ENCODE measurements around the gene ZNF609.
"Not testable (repeated sequence)": the region's sequence is repeated elsewhere in the genome, so short reads cannot be mapped to it uniquely, and the experiment has no call there.

Gene ZNF609

DNA sequence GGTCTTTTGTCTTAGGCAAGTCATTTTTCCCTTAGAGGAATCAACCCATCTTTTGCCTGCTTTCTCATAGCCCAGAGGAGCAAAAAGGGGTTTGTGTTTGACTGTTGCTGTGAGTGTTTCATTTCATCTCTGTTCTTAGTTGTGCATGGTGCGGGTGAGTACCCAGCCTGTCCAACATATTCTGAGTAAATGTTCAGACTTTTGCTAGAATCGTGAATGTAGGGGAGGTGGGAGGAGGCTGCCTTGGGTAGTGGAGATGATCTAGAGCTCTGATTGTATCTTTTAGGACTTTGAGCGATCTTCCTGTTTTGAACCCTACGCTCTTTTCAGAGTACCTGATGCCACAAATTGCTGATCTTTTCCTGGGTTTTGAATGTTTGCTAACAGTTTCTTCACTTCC, 123.1 kb downstream of the ZNF609 start:
- Histone ChIP-seq H3K36me3 (ENCODE audit: insufficient read depth, insufficient read length, low read length) (no peaks in the 10 kb centered on the region), H3K4me3 (ENCODE audit: insufficient read length, low read depth) (no peak overlapping the region), H3K9ac (ENCODE audit: insufficient read length, low read depth) (no peak overlapping the region), H3K4me1 (ENCODE audit: insufficient read depth, insufficient read length) (no peaks in the 10 kb centered on the region), H3K9me3 (ENCODE audit: insufficient read depth, low read length) (peaks cover 16% of the 10 kb centered on the region; the same call in 1 of the 2 replicates), H3K27me3 (ENCODE audit: insufficient read depth, insufficient read length) (no peaks in the 10 kb centered on the region)
- TF ChIP-seq YY1 (IDR thresholded peaks at IDR 0.05; ENCODE audit: insufficient read depth, insufficient read length) (no peak), SUZ12 (IDR thresholded peaks at IDR 0.05; ENCODE audit: extremely low read depth, insufficient read depth, insufficient read length) (no peak), ZNF274 (IDR thresholded peaks at IDR 0.05; ENCODE audit: low read depth, low read length) (no peak)
- no peak for DNase-seq (ENCODE audit: low read depth, low spot score)

DNA sequence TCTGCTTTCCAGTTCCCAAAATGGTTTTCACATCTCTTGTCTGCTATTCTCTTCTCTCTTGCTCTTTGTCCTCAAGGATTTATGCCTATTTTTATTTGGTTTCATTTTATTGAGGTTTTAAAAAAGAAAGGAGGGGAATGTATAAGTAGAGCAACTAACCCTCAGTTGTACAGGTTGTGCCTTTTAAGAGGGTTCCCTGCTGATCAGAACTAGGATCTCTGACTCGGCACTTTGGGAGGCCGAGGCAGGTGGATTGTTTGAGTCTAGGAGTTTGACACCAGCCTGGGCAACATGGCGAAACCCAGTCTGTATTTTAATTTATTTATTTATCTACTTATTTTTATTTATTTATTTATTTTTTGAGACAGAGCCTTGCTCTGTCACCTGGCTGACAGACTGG, 123.6 kb downstream of the ZNF609 start:
- Histone ChIP-seq H3K9ac (ENCODE audit: insufficient read length, low read depth) (no peak overlapping the region), H3K36me3 (ENCODE audit: insufficient read depth, insufficient read length, low read length) (no peaks in the 10 kb centered on the region), H3K4me3 (ENCODE audit: insufficient read length, low read depth) (no peak overlapping the region), H3K27me3 (ENCODE audit: insufficient read depth, insufficient read length) (no peaks in the 10 kb centered on the region), H3K4me1 (ENCODE audit: insufficient read depth, insufficient read length) (no peaks in the 10 kb centered on the region), H3K9me3 (ENCODE audit: insufficient read depth, low read length) (peaks cover 16% of the 10 kb centered on the region; the same call in 1 of the 2 replicates)
- DNase-seq (ENCODE audit: low read depth, low spot score): no peak
- TF ChIP-seq SUZ12 (IDR thresholded peaks at IDR 0.05; ENCODE audit: extremely low read depth, insufficient read depth, insufficient read length) (no peak), YY1 (IDR thresholded peaks at IDR 0.05; ENCODE audit: insufficient read depth, insufficient read length) (no peak), ZNF274 (IDR thresholded peaks at IDR 0.05; ENCODE audit: low read depth, low read length) (no peak)

DNA sequence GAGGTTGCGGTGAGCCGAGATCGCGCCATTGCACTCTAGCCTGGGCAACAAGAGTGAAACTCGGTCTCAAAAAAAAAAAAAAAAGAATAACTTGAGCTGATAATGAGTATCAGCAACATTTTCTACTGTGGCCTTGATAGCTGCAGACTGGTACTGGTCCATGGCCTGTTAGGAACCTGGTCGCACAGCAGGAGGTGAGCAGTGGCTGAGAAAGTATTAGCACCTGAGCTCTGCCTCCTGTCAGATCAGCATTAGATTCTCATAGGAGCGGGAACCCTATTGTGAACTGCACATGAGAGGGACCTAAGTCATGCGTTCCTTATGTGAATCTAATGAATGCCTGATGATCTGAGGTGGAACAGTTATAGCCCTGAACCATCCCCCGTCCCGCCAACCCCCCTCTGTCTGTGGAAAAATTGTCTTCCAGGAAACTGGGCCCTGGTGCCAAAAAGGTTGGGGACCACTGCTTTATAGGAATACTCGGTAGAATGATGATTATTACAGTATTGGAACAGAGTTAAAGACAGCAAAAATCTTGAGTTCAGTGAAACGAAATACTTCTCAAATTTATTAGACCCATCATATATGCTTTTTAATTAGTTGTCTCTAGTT, 126.0 kb downstream of the ZNF609 start:
- H3K9me3 ChIP-seq (ENCODE audit: insufficient read depth, low read length): no peaks in the 10 kb centered on the region
- TF ChIP-seq ZNF274 (IDR thresholded peaks at IDR 0.05; ENCODE audit: low read depth, low read length) (no peak), YY1 (IDR thresholded peaks at IDR 0.05; ENCODE audit: insufficient read depth, insufficient read length) (no peak), SUZ12 (IDR thresholded peaks at IDR 0.05; ENCODE audit: extremely low read depth, insufficient read depth, insufficient read length) (no peak)
- H3K36me3 ChIP-seq (ENCODE audit: insufficient read depth, insufficient read length, low read length): no peaks in the 10 kb centered on the region
- no peak for DNase-seq (ENCODE audit: low read depth, low spot score)
- H3K4me1 ChIP-seq (ENCODE audit: insufficient read depth, insufficient read length): no peaks in the 10 kb centered on the region
- no peaks in the 10 kb centered on the region for H3K27me3 ChIP-seq (ENCODE audit: insufficient read depth, insufficient read length)
- no peak overlapping the region for H3K9ac ChIP-seq (ENCODE audit: insufficient read length, low read depth)
- no peak overlapping the region for H3K4me3 ChIP-seq (ENCODE audit: insufficient read length, low read depth)

DNA sequence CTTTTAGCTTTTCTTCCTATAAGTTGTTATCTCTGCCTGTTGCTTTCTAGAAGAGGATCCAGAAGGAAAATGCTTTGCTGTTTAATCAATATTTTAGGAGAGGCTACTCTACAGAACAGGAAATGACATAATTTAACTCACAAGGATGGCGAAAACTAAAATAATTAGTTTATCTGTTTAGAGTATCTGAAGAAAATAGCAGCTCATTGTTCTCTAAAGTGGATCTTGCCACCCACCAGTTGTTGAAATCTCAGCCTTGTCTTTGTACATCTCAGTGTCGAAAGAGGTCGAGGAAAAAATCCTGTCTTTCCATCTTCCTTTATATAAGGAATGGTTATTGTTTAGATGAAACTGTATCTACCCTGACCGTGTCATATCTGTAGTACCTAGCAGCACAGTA, 126.6 kb downstream of the ZNF609 start:
- DNase-seq (ENCODE audit: low read depth, low spot score): no peak
- H3K4me1 ChIP-seq (ENCODE audit: insufficient read depth, insufficient read length): no peaks in the 10 kb centered on the region
- H3K9ac ChIP-seq (ENCODE audit: insufficient read length, low read depth): no peak overlapping the region
- no peaks in the 10 kb centered on the region for H3K36me3 ChIP-seq (ENCODE audit: insufficient read depth, insufficient read length, low read length)
- H3K4me3 ChIP-seq (ENCODE audit: insufficient read length, low read depth): no peak overlapping the region
- TF ChIP-seq ZNF274 (IDR thresholded peaks at IDR 0.05; ENCODE audit: low read depth, low read length) (no peak), SUZ12 (IDR thresholded peaks at IDR 0.05; ENCODE audit: extremely low read depth, insufficient read depth, insufficient read length) (no peak), YY1 (IDR thresholded peaks at IDR 0.05; ENCODE audit: insufficient read depth, insufficient read length) (no peak)
- no peaks in the 10 kb centered on the region for H3K27me3 ChIP-seq (ENCODE audit: insufficient read depth, insufficient read length)
- no peaks in the 10 kb centered on the region for H3K9me3 ChIP-seq (ENCODE audit: insufficient read depth, low read length)

DNA sequence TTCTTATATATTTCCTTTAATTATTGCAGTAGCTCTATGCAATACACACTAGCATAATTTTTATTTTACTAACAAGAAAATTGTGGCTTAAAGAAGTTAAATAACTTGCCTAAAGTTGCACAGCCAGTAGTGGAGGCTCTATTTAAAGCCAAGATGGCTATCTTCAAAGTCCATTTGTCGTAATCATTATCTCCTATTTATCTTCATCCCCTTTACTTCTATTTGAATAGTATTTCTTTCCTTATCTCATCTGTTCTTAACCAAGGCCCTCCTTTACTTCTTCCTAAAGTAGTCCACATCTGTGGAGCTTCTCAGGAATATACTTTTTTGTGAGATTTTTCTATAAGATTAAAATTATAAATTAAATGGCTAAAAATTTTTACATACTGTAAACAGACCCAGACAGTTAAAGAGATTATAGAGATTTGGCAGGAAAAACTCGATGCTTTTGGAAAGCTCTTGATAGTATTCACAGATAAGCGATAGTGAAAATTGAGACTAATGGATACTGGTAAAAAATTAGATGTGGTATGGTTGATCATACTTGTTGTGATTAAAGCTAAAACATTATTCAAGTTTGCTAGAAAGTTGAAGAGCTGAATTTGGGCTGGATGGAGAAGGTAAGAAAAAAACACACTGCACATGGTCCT, 129.2 kb downstream of the ZNF609 start:
- Histone ChIP-seq H3K9me3 (ENCODE audit: insufficient read depth, low read length) (no peaks in the 10 kb centered on the region), H3K4me1 (ENCODE audit: insufficient read depth, insufficient read length) (no peaks in the 10 kb centered on the region), H3K27me3 (ENCODE audit: insufficient read depth, insufficient read length) (no peaks in the 10 kb centered on the region), H3K4me3 (ENCODE audit: insufficient read length, low read depth) (no peak overlapping the region), H3K9ac (ENCODE audit: insufficient read length, low read depth) (no peak overlapping the region), H3K36me3 (ENCODE audit: insufficient read depth, insufficient read length, low read length) (no peaks in the 10 kb centered on the region)
- no peak for DNase-seq (ENCODE audit: low read depth, low spot score)
- TF ChIP-seq SUZ12 (IDR thresholded peaks at IDR 0.05; ENCODE audit: extremely low read depth, insufficient read depth, insufficient read length) (no peak), YY1 (IDR thresholded peaks at IDR 0.05; ENCODE audit: insufficient read depth, insufficient read length) (no peak), ZNF274 (IDR thresholded peaks at IDR 0.05; ENCODE audit: low read depth, low read length) (no peak)

DNA sequence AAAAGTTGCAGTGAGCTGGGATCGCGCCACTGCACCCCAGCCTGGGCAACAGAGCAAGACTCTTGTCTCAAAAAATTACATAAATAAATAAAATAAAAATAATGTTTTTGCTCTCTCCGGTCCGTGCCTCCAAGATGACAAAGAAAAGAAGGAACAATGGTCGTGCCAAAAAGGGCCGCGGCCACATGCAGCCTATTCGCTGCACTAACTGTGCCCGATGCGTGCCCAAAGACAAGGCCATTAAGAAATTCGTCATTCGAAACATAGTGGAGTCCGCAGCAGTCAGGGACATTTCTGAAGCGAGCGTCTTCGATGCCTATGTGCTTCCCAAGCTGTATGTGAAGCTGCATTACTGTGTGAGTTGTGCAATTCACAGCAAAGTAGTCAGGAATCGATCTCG, 132.5 kb downstream of the ZNF609 start:
- not testable (repeated sequence) for DNase-seq (ENCODE audit: low read depth, low spot score); H3K4me3 ChIP-seq (ENCODE audit: insufficient read length, low read depth); H3K36me3 ChIP-seq (ENCODE audit: insufficient read depth, insufficient read length, low read length); H3K9ac ChIP-seq (ENCODE audit: insufficient read length, low read depth); H3K4me1 ChIP-seq (ENCODE audit: insufficient read depth, insufficient read length); H3K9me3 ChIP-seq (ENCODE audit: insufficient read depth, low read length); H3K27me3 ChIP-seq (ENCODE audit: insufficient read depth, insufficient read length)

DNA sequence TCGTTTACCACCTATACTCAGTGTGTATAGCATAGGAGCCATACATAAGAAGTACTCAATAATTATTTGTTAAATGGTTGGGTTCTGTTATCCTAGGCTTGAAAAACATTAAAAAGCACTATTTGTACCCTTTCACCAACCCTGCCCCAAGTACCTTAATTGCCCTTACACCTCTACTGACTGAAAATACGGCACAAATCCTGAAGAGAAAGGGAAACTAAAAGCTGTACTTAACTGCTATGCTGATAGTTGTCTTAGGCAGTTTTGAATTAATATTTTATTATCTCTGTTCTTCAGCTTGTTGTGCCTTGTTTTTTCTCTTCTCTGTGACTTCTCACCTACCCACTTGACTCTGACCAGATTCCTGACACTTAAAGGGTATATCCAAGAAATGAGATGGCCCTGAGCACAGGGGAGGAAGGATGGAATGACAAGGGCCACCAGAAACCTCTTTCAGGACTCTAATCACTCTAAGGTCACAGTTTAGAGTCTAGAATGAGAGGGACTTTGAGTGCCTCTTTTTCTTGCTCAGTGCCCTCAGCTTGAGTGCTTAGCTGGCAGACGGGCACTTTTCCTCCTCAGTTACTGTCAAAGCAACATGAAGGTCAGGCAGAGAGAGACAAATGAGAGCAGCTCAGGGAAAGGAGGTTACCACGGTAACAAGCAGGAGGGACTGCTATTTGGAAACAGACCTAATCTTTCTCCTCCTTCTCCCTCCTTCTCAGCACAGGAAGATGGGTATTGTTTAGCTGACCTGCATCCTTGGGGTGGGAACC, 136.5 kb downstream of the ZNF609 start:
- DNase-seq (ENCODE audit: low read depth, low spot score): peak; percentile 68
- Histone ChIP-seq H3K36me3 (ENCODE audit: insufficient read depth, insufficient read length, low read length) (no peaks in the 10 kb centered on the region), H3K4me1 (ENCODE audit: insufficient read depth, insufficient read length) (peaks cover 5% of the 10 kb centered on the region), H3K27me3 (ENCODE audit: insufficient read depth, insufficient read length) (no peaks in the 10 kb centered on the region), H3K9ac (ENCODE audit: insufficient read length, low read depth) (no peak overlapping the region), H3K4me3 (ENCODE audit: insufficient read length, low read depth) (no peak overlapping the region), H3K9me3 (ENCODE audit: insufficient read depth, low read length) (no peaks in the 10 kb centered on the region)
- TF ChIP-seq YY1 (IDR thresholded peaks at IDR 0.05; ENCODE audit: insufficient read depth, insufficient read length) (no peak), ZNF274 (IDR thresholded peaks at IDR 0.05; ENCODE audit: low read depth, low read length) (no peak), SUZ12 (IDR thresholded peaks at IDR 0.05; ENCODE audit: extremely low read depth, insufficient read depth, insufficient read length) (no peak)
